IPS-15b (cell line): Measurements from ENCODE around the gene ROBO1.

ENCODE experiments used
- H3K27me3 ChIP-seq: one replicate; pipeline ENCODE4 v1.6.1; 2013; ENCODE audit warnings: low read length; ENCODE audit not compliant: control insufficient read depth, insufficient read depth
- H3K36me3 ChIP-seq: one replicate; pipeline ENCODE4 v1.6.1; 2013; ENCODE audit warnings: low read length; ENCODE audit not compliant: control insufficient read depth, insufficient read depth
- H3K4me1 ChIP-seq: one replicate; pipeline ENCODE4 v1.6.1; 2013; ENCODE audit warnings: mild to moderate bottlenecking, low read length; ENCODE audit not compliant: control insufficient read depth, insufficient read depth
- H3K4me3 ChIP-seq: one replicate; pipeline ENCODE4 v1.5.1; 2013; ENCODE audit warnings: low read depth, low read length
- H3K9ac ChIP-seq: one replicate; pipeline ENCODE4 v1.6.1; 2013; ENCODE audit warnings: low read depth, mild to moderate bottlenecking, low read length
- H3K9me3 ChIP-seq: one replicate; pipeline ENCODE4 v1.6.1; 2013; ENCODE audit warnings: mild to moderate bottlenecking, low read length; ENCODE audit not compliant: control insufficient read depth, insufficient read depth

ROBO1 gene

GRCh38 chr3:78993375-78993774 is 774.4 kb downstream of the ROBO1 start:
- H3K4me3 ChIP-seq: no peak overlapping the region
- no peaks in the 10 kb centered on the region for H3K27me3 ChIP-seq
- H3K9me3 ChIP-seq: no peaks in the 10 kb centered on the region

GRCh38 chr3:78992830-78993229 is 775.0 kb downstream of the ROBO1 start:
- Histone ChIP-seq H3K36me3 (no peaks in the 10 kb centered on the region), H3K9ac (no peak overlapping the region), H3K4me1 (peaks cover 28% of the 10 kb centered on the region), H3K27me3 (no peaks in the 10 kb centered on the region), H3K9me3 (no peaks in the 10 kb centered on the region), H3K4me3 (no peak overlapping the region)

More at GRCh38 chr3:78993375-78993774, 774.4 kb downstream of the ROBO1 start:
- Histone ChIP-seq H3K9ac (no peak overlapping the region), H3K36me3 (no peaks in the 10 kb centered on the region), H3K4me1 (peaks cover 25% of the 10 kb centered on the region)

GRCh38 chr3:78992400-78992799 is 775.4 kb downstream of the ROBO1 start:
- no peaks in the 10 kb centered on the region for H3K27me3 ChIP-seq
- no peaks in the 10 kb centered on the region for H3K9me3 ChIP-seq
- H3K4me3 ChIP-seq: no peak overlapping the region
- H3K36me3 ChIP-seq: no peaks in the 10 kb centered on the region
- peaks cover 28% of the 10 kb centered on the region for H3K4me1 ChIP-seq
- H3K9ac ChIP-seq: no peak overlapping the region

GRCh38 chr3:78991656-78992055 is 776.1 kb downstream of the ROBO1 start:
- Histone ChIP-seq H3K36me3 (no peaks in the 10 kb centered on the region), H3K4me3 (no peak overlapping the region), H3K27me3 (no peaks in the 10 kb centered on the region), H3K4me1 (peaks cover 30% of the 10 kb centered on the region), H3K9ac (no peak overlapping the region), H3K9me3 (no peaks in the 10 kb centered on the region)

DNA sequence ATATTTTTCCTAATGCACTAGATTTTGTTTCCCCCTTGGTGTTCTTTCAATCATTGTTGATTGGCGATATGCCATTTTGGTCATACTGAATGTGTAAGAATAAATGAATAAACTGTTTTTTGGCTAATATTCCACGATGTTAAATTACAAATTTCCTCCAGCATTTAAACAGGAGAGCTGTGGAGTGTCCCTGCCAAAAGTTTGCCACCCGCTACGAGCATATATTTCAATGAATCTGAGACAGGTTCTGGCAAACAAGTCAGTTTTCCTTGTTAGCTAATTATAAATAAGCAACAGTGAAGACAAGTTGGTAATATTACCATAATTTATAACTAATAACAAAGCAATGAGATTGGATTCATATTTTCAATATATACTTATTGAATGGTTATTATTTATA is 777.6 kb downstream of the ROBO1 start:
- no peak overlapping the region for H3K4me3 ChIP-seq
- H3K9ac ChIP-seq: no peak overlapping the region
- H3K27me3 ChIP-seq: no peaks in the 10 kb centered on the region
- no peaks in the 10 kb centered on the region for H3K36me3 ChIP-seq
- no peaks in the 10 kb centered on the region for H3K9me3 ChIP-seq
- peaks cover 32% of the 10 kb centered on the region for H3K4me1 ChIP-seq

DNA sequence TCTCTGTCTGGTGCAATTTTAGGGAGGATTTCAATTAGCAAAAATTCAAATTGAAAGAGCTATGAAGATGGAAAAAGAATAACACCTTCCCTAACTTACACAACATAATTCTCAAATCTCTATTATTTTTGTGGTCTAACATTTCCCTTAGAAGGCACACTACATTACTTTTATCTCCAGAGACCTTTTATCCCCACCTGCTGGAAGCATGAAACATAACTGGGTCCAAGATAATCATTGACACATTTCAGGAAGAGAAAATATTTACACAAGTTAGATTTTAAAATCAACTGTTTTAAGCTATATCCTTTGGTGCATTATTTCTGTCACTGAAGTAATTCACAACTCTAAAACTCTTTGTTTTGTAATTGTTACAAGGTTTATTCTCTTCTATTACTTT is 779.5 kb downstream of the ROBO1 start:
- no peaks in the 10 kb centered on the region for H3K36me3 ChIP-seq
- no peak overlapping the region for H3K9ac ChIP-seq
- H3K27me3 ChIP-seq: no peaks in the 10 kb centered on the region
- H3K4me3 ChIP-seq: no peak overlapping the region
- H3K9me3 ChIP-seq: no peaks in the 10 kb centered on the region
- H3K4me1 ChIP-seq: peaks cover 21% of the 10 kb centered on the region

DNA sequence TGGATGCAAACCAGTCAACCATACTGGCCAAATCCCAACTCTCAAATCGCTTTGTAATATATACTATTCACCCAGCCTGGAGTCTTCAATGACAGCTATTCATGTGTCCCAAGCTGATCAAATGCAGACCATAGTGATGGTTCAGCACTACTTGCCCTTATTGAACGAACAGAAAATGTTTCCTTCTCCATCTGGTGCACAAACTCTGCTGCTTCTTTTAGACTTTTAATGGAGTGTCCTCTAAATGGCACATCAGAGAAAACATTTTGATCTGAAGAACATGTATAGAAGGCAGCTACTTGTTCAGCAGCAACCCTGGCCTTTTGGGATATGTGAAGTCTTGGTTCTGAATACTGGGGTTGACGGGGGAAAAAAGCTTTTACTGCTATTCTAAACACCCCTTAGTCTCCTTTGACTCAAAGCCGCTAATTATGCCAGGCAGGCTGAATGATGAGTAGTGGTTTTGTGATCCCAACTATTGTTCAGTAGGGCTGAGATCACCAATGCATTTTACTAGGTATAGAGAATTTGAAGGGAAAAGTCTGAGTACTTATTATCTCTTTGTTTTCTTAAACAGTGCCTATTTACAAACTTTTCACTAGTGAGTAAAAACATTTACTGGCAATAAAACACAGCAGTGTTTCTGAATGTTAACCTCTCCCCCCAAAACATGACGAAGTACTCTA is 781.2 kb downstream of the ROBO1 start:
- Histone ChIP-seq H3K36me3 (no peaks in the 10 kb centered on the region), H3K4me3 (no peak overlapping the region), H3K27me3 (no peaks in the 10 kb centered on the region), H3K9ac (no peak overlapping the region), H3K4me1 (peaks cover 14% of the 10 kb centered on the region), H3K9me3 (no peaks in the 10 kb centered on the region)

DNA sequence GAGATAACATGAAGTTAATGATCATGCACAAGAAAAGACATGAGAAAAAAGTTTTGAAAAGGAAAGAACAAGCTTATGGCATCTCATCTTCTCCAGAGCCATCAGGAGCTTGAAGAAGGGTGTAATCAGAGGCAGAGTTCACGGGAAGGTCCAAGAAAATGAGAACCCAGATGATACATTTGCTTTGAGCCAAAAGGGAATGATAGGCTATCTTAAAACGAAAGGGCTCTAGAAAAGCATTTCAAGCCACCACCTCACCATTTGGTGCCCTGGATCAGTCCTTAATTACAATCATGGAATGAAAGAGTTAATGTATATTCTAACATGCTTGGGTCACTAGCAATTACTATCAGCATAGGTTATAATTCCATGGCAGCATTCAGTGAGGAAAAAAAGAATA is 781.8 kb downstream of the ROBO1 start:
- H3K36me3 ChIP-seq: no peaks in the 10 kb centered on the region
- no peaks in the 10 kb centered on the region for H3K9me3 ChIP-seq
- no peak overlapping the region for H3K9ac ChIP-seq
- no peaks in the 10 kb centered on the region for H3K27me3 ChIP-seq
- no peak overlapping the region for H3K4me3 ChIP-seq
- peaks cover 17% of the 10 kb centered on the region for H3K4me1 ChIP-seq

- Histone ChIP-seq H3K9me3 (no peaks in the 10 kb centered on the region), H3K4me1 (peaks cover 32% of the 10 kb centered on the region), H3K27me3 (no peaks in the 10 kb centered on the region), H3K4me3 (no peak overlapping the region), H3K36me3 (no peaks in the 10 kb centered on the region), H3K9ac (no peak overlapping the region)
Measured at GRCh38 chr3:78979028-78979427, 788.8 kb downstream of the ROBO1 start.

DNA sequence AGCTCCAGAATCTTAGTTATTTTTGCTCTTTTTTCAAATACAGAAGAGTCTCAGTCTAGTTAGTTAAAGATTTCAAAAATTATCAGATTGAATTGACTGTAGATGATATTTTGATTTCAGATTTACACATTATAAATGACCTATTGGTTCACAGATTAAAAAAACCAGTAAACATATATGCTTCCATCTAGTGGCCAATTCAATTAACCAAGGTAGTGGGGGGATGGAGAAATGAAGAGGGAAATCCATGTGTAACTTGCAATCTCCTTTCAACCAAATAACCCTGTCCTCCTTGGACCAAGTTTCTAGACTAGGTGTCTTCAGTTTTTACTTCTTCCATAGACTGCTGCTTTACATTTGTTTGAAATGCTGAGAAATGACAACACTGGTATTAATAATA is 789.8 kb downstream of the ROBO1 start:
- Histone ChIP-seq H3K27me3 (no peaks in the 10 kb centered on the region), H3K9ac (no peak overlapping the region), H3K36me3 (no peaks in the 10 kb centered on the region), H3K9me3 (no peaks in the 10 kb centered on the region), H3K4me3 (no peak overlapping the region), H3K4me1 (peaks cover 32% of the 10 kb centered on the region)

GRCh38 chr3:78977073-78977472 is 790.7 kb downstream of the ROBO1 start:
- H3K4me3 ChIP-seq: no peak overlapping the region

GRCh38 chr3:78976200-78976599 is 791.6 kb downstream of the ROBO1 start:
- Histone ChIP-seq H3K9ac (no peak overlapping the region), H3K4me3 (no peak overlapping the region), H3K27me3 (no peaks in the 10 kb centered on the region), H3K36me3 (no peaks in the 10 kb centered on the region), H3K9me3 (no peaks in the 10 kb centered on the region), H3K4me1 (peaks cover 25% of the 10 kb centered on the region)

More at GRCh38 chr3:78977073-78977472, 790.7 kb downstream of the ROBO1 start:
- peaks cover 32% of the 10 kb centered on the region for H3K4me1 ChIP-seq
- H3K9ac ChIP-seq: no peak overlapping the region
- H3K36me3 ChIP-seq: no peaks in the 10 kb centered on the region
- no peaks in the 10 kb centered on the region for H3K27me3 ChIP-seq
- H3K9me3 ChIP-seq: no peaks in the 10 kb centered on the region
